ENCODE measurements around the gene STXBP5. TPM values are rescaled to one million over a fixed set of nuclear protein-coding genes. Genes with fewer than 3 reads are reported as not detected.
"Not testable (repeated sequence)": the region's sequence is repeated elsewhere in the genome, so short reads cannot be mapped to it uniquely, and the experiment has no call there.

The STXBP5 gene
- total RNA-seq, 1 experiment from 2014 or later, result 30.5 TPM

DNA sequence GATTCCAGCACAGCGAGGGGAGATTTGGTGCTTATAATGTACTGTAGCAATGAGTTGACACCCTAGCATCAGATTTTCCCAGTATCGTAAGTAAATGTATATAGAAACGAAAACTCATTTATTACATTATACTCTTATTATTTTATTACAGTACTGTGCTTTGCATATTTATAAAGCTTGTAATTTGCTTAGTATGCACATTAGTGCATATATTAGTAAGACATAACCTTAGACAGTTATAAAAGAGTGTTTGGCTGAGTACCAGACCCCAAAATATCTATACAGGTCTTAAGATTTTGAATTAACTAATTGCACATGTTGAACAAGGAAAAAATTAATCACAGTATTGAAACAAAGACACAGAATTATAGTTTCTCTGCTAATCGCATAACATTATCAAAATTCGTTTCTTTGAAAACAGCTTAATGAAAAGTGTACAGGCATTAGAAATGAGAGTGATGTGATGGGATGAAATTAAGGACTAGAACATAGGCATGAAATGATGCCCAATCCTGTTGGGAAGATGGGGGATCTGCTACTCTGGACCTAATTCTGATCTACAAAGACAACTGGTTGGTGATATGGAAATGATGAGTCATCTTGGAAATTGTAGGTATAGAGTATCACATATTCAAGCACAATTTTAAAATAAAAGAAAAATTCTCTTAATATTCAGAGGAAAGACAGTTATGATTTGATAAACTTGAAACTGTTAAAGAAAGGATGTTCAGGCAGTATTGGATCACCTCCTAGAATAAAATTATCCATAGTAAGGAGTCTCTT lies 42.8 kb downstream of the STXBP5 start:
- H3K9me3 ChIP-seq (ENCODE audit: low read length), result no peaks in the 10 kb centered on the region
- no peak overlapping the region for H3K9ac ChIP-seq (ENCODE audit: low read length)
- no peak for DNase-seq
- H3K27me3 ChIP-seq (ENCODE audit: low read length), result no peaks in the 10 kb centered on the region
- H3K79me2 ChIP-seq (ENCODE audit: low read length), result peaks cover 38% of the 10 kb centered on the region
- no peaks in the 10 kb centered on the region for H3K4me1 ChIP-seq (ENCODE audit: low read length)
- H2AFZ ChIP-seq (ENCODE audit: low read length), result no peak overlapping the region
- H3K36me3 ChIP-seq (ENCODE audit: insufficient read depth, low read length), result peaks cover 67% of the 10 kb centered on the region
- no peaks in the 10 kb centered on the region for H3K9me2 ChIP-seq (replicated peaks; ENCODE audit: insufficient read depth, low read length)
- H3K4me3 ChIP-seq (ENCODE audit: low read length), result no peak overlapping the region
- H3K27ac ChIP-seq (ENCODE audit: low read length), result no peak overlapping the region
- no peaks in the 10 kb centered on the region for H4K20me1 ChIP-seq (ENCODE audit: insufficient read depth, low read depth, low read length)
- no peak overlapping the region for H3K4me2 ChIP-seq (ENCODE audit: low read depth, low read length, poor library complexity, severe bottlenecking)

DNA sequence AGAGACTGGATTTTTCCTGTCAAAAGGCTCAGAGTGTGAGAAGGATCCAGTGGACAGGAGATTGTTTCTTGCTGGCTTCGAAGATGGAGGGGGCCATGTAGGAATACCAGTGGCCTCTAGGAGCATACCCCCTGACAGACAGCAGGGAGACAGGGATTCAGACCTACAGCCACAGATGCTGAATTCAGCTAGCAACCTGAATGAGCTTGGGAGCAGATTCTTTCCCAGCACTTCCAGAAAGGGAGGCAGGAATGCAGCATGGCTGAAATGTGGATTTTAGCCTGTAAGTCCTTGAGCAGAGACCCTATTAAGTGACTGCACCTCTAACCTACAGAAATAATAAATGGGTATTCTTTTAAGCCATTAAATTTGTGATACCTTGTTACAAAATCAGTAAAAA lies 44.6 kb downstream of the STXBP5 start:
- Histone ChIP-seq H3K4me3 (ENCODE audit: low read length) (no peak overlapping the region), H3K9me3 (ENCODE audit: low read length) (no peaks in the 10 kb centered on the region), H3K4me1 (ENCODE audit: low read length) (no peaks in the 10 kb centered on the region), H3K9ac (ENCODE audit: low read length) (no peak overlapping the region), H3K4me2 (ENCODE audit: low read depth, low read length, poor library complexity, severe bottlenecking) (no peak overlapping the region), H3K27me3 (ENCODE audit: low read length) (no peaks in the 10 kb centered on the region), H3K27ac (ENCODE audit: low read length) (no peak overlapping the region), H2AFZ (ENCODE audit: low read length) (no peak overlapping the region), H3K79me2 (ENCODE audit: low read length) (peaks cover 22% of the 10 kb centered on the region), H3K36me3 (ENCODE audit: insufficient read depth, low read length) (peaks cover 58% of the 10 kb centered on the region), H3K9me2 (replicated peaks; ENCODE audit: insufficient read depth, low read length) (no peaks in the 10 kb centered on the region), H4K20me1 (ENCODE audit: insufficient read depth, low read depth, low read length) (no peaks in the 10 kb centered on the region)
- no peak for DNase-seq

DNA sequence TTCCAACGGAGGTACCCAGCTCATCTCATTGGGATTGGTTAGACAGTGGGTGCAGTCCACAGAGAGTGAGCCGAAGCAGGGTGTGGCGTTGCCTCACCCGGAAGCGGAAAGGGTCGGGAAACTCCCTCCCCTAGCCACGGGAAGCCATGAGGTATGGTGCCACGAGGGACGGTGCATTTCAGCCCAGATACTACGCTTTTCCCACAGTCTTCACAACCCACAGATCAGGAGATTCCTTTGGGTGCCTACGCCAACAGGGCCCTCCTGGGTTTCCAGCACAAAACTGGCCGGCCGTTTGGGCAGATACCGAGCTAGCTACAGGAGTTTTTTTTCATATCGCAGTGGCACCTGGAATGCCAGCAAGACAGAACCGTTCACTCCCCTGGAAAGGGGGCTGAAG lies 46.9 kb downstream of the STXBP5 start:
- Histone ChIP-seq H3K9me3 (ENCODE audit: low read length) (no peaks in the 10 kb centered on the region), H3K27me3 (ENCODE audit: low read length) (no peaks in the 10 kb centered on the region), H3K4me3 (ENCODE audit: low read length) (no peak overlapping the region), H3K4me1 (ENCODE audit: low read length) (no peaks in the 10 kb centered on the region), H3K27ac (ENCODE audit: low read length) (no peak overlapping the region), H4K20me1 (ENCODE audit: insufficient read depth, low read depth, low read length) (no peaks in the 10 kb centered on the region), H3K9me2 (replicated peaks; ENCODE audit: insufficient read depth, low read length) (no peaks in the 10 kb centered on the region), H3K36me3 (ENCODE audit: insufficient read depth, low read length) (peaks cover 39% of the 10 kb centered on the region), H3K4me2 (ENCODE audit: low read depth, low read length, poor library complexity, severe bottlenecking) (no peak overlapping the region), H3K79me2 (ENCODE audit: low read length) (peaks cover 1% of the 10 kb centered on the region), H2AFZ (ENCODE audit: low read length) (no peak overlapping the region), H3K9ac (ENCODE audit: low read length) (no peak overlapping the region)
- DNase-seq, result no peak

DNA sequence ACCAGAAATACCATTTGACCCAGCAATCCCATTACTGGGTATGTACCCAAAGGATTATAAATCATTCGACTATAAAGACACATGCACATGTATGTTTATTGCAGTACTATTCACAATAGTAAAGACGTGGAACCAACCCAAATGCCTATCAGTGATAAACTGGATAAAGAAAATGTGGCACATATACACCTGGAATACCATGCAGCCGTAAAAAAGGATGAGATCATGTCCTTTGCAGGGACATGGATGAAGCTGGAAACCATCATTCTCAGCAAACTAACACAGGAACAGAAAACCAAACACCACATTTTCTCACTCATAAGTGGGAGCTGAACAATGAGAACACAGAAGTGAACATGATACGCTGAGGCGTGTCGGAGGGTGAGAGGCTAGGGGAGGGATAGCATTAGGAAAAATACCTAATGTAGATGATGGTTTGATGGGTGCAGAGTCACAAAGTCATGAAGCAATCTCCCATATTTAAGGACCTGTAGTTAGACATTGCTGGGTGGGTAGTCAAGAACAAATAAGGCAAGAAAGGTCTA lies 50.8 kb downstream of the STXBP5 start:
- not testable (repeated sequence) for H4K20me1 ChIP-seq (ENCODE audit: insufficient read depth, low read depth, low read length)

DNA sequence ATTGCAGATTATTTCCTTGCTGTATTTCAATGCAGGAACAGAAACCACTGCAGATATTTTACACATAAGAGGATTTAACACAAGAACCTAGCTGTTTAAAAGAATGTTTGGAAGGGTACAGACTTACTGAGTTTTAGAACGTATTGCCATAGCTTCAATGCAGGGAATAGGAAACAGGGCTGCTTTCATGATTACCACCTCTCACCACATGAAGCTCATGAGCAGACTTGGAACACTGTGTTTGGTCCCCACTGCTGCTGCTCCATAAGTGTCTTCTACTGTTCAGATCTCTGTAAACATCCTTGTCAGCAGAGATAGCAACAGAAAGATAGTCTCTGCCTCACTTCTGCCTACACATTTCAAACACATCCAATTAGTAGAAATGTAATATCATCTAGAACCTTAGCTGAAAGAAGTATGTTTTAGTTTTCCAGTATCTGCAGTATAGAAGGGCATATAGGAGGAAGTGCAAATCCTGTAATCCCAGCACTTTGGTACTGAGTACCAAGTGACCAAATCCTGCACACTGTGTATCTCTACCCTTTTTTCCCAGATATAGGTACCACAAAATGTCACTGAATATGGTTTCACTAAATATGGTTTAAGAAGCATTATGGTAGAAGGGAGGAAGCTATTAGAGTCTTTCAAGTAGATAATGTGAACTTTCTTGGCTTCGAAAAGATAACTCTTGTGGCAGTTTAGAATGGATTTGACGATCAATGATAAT lies 51.9 kb downstream of the STXBP5 start:
- no peak overlapping the region for H2AFZ ChIP-seq (ENCODE audit: low read length)
- peaks cover 4% of the 10 kb centered on the region for H3K79me2 ChIP-seq (ENCODE audit: low read length)
- no peak overlapping the region for H3K4me3 ChIP-seq (ENCODE audit: low read length)
- peaks cover 2% of the 10 kb centered on the region for H3K36me3 ChIP-seq (ENCODE audit: insufficient read depth, low read length)
- no peaks in the 10 kb centered on the region for H3K27me3 ChIP-seq (ENCODE audit: low read length)
- no peaks in the 10 kb centered on the region for H3K4me1 ChIP-seq (ENCODE audit: low read length)
- H4K20me1 ChIP-seq (ENCODE audit: insufficient read depth, low read depth, low read length), result no peaks in the 10 kb centered on the region
- no peak overlapping the region for H3K4me2 ChIP-seq (ENCODE audit: low read depth, low read length, poor library complexity, severe bottlenecking)
- H3K9ac ChIP-seq (ENCODE audit: low read length), result no peak overlapping the region
- no peak for DNase-seq
- H3K9me2 ChIP-seq (replicated peaks; ENCODE audit: insufficient read depth, low read length), result no peaks in the 10 kb centered on the region
- H3K27ac ChIP-seq (ENCODE audit: low read length), result no peak overlapping the region
- H3K9me3 ChIP-seq (ENCODE audit: low read length), result no peaks in the 10 kb centered on the region

More for the DNA sequence above, 50.8 kb downstream of the STXBP5 start:
- H3K9me2 ChIP-seq (replicated peaks; ENCODE audit: insufficient read depth, low read length); DNase-seq; H2AFZ ChIP-seq (ENCODE audit: low read length); H3K4me2 ChIP-seq (ENCODE audit: low read depth, low read length, poor library complexity, severe bottlenecking); H3K27me3 ChIP-seq (ENCODE audit: low read length); H3K9ac ChIP-seq (ENCODE audit: low read length); H3K27ac ChIP-seq (ENCODE audit: low read length); H3K4me3 ChIP-seq (ENCODE audit: low read length); H3K79me2 ChIP-seq (ENCODE audit: low read length); H3K4me1 ChIP-seq (ENCODE audit: low read length); H3K9me3 ChIP-seq (ENCODE audit: low read length): not testable (repeated sequence)
- H3K36me3 ChIP-seq (ENCODE audit: insufficient read depth, low read length), result peaks cover 11% of the 10 kb centered on the region

DNA sequence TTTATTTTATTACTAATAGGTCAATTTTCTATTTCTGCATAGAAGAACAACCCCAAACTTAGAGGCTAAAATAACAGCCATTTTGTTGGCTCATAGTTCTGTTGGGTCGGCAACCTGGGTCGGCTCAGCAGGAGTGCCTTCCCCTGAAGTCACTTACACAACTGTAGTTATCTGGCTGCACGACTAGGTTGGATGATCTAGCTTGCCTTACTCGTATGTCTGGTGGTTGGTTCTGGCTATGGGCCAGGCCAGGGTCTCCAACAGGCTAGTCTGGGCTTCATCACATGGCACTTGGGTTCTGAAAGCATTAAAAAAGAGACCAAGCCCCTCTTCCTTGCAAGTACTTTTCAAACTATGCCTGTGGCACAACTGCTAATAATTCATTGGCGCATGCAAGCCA lies 53.5 kb downstream of the STXBP5 start:
- Histone ChIP-seq H3K9me3 (ENCODE audit: low read length) (no peaks in the 10 kb centered on the region), H3K4me3 (ENCODE audit: low read length) (no peak overlapping the region), H3K4me1 (ENCODE audit: low read length) (no peaks in the 10 kb centered on the region), H4K20me1 (ENCODE audit: insufficient read depth, low read depth, low read length) (no peaks in the 10 kb centered on the region), H3K4me2 (ENCODE audit: low read depth, low read length, poor library complexity, severe bottlenecking) (no peak overlapping the region), H3K27ac (ENCODE audit: low read length) (no peak overlapping the region), H3K27me3 (ENCODE audit: low read length) (no peaks in the 10 kb centered on the region), H3K9ac (ENCODE audit: low read length) (no peak overlapping the region), H3K36me3 (ENCODE audit: insufficient read depth, low read length) (no peaks in the 10 kb centered on the region), H2AFZ (ENCODE audit: low read length) (no peak overlapping the region), H3K79me2 (ENCODE audit: low read length) (peaks cover 8% of the 10 kb centered on the region), H3K9me2 (replicated peaks; ENCODE audit: insufficient read depth, low read length) (no peaks in the 10 kb centered on the region)
- no peak for DNase-seq

DNA sequence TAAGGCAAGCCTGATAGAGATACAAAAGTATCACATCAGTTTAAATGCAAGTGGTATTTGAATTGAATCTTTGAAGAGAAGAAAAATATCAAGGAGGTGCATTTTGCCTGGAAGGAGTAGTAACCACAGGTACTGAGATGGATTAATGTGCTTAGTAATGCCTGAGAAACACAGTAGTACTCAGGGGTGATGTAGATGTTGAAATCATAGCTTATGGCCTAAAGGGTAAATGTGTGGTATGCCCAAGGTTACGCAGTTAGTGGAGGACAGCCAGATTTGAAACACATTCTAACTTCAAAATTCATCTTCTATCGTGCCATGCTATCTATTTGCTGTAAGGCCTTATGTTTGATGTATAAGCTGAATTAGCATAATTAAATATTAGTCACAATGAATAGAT lies 55.9 kb downstream of the STXBP5 start:
- DNase-seq, result no peak
- Histone ChIP-seq H3K4me2 (ENCODE audit: low read depth, low read length, poor library complexity, severe bottlenecking) (no peak overlapping the region), H4K20me1 (ENCODE audit: insufficient read depth, low read depth, low read length) (no peaks in the 10 kb centered on the region), H2AFZ (ENCODE audit: low read length) (no peak overlapping the region), H3K4me3 (ENCODE audit: low read length) (no peak overlapping the region), H3K79me2 (ENCODE audit: low read length) (peaks cover 8% of the 10 kb centered on the region), H3K27ac (ENCODE audit: low read length) (no peak overlapping the region), H3K9me2 (replicated peaks; ENCODE audit: insufficient read depth, low read length) (no peaks in the 10 kb centered on the region), H3K9ac (ENCODE audit: low read length) (no peak overlapping the region), H3K4me1 (ENCODE audit: low read length) (no peaks in the 10 kb centered on the region), H3K36me3 (ENCODE audit: insufficient read depth, low read length) (no peaks in the 10 kb centered on the region; the same call in 1 of the 2 replicates), H3K27me3 (ENCODE audit: low read length) (no peaks in the 10 kb centered on the region), H3K9me3 (ENCODE audit: low read length) (no peaks in the 10 kb centered on the region)

DNA sequence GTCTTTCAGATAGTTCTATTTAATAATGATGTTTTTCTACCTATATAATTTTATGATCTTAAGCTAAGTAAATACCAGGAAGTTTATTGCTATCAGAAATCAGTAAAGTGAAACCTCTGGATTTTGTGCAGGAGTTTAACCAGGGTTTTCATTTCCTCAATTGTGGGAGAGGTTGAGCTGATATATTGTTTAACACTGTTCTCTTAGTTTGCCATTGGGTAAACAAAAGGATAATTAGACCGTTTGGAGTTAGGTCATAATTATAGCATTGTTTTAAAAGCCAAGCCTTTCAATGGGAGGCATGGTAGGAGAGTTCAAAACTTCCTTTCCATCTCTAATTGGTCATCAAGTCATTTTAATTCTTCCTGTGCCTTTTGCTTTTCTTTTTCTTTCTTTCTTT lies 58.7 kb downstream of the STXBP5 start:
- Histone ChIP-seq H3K9me2 (replicated peaks; ENCODE audit: insufficient read depth, low read length) (no peaks in the 10 kb centered on the region), H3K36me3 (ENCODE audit: insufficient read depth, low read length) (peaks cover 24% of the 10 kb centered on the region; the same call in 1 of the 2 replicates), H4K20me1 (ENCODE audit: insufficient read depth, low read depth, low read length) (no peaks in the 10 kb centered on the region), H3K4me2 (ENCODE audit: low read depth, low read length, poor library complexity, severe bottlenecking) (no peak overlapping the region), H3K27me3 (ENCODE audit: low read length) (no peaks in the 10 kb centered on the region), H3K79me2 (ENCODE audit: low read length) (peaks cover 5% of the 10 kb centered on the region), H3K9ac (ENCODE audit: low read length) (no peak overlapping the region), H3K27ac (ENCODE audit: low read length) (no peak overlapping the region), H3K4me3 (ENCODE audit: low read length) (no peak overlapping the region), H3K4me1 (ENCODE audit: low read length) (no peaks in the 10 kb centered on the region), H2AFZ (ENCODE audit: low read length) (no peak overlapping the region), H3K9me3 (ENCODE audit: low read length) (no peaks in the 10 kb centered on the region)
- no peak for DNase-seq

All from Karpas-422 (cell line).